Activated CD8-positive, alpha-beta T cell treated with anti-CD3 and anti-CD28 coated beads, Interleukin-2, amount 10 ng/mL, durations not matched to agents 7 days and 5 days (primary cell): ENCODE measurements around the gene DPH3. TPM values are rescaled to one million over a fixed set of nuclear protein-coding genes. Genes with fewer than 3 reads are reported as not detected.

ENCODE experiments used
- ATAC-seq: fragments of 150-1000 bp; cut with Tn5 transposase; one replicate; pipeline ENCODE4 v1.10.0; 2021; ENCODE audit warnings: moderate library complexity
- CTCF ChIA-PET: fragments of 350-600 bp; sonication (Branson Sonifier 250); formaldehyde crosslinking; loops from one replicate; lab custom pipeline; 2021; ENCODE audit warnings: antibody characterized with exemption; lab: Charles Lee
- POLR2A ChIA-PET: fragments of 350-600 bp; sonication (Branson Sonifier 250); formaldehyde crosslinking; loops from one replicate; lab custom pipeline; 2021; ENCODE audit warnings: antibody characterized with exemption; lab: Charles Lee
- DNase-seq: peaks from one replicate; pipeline ENCODE4 v3.0.0-alpha.2; 2020
- H3K27ac Mint-ChIP-seq: one replicate; pipeline ENCODE4 v1.8.0; 2021; ENCODE audit warnings: mild to moderate bottlenecking, mixed read lengths
- H3K27me3 Mint-ChIP-seq: one replicate; pipeline ENCODE4 v1.8.0; 2021; ENCODE audit warnings: low read depth, mixed read lengths
- H3K36me3 Mint-ChIP-seq: one replicate; pipeline ENCODE4 v1.8.0; 2021; ENCODE audit warnings: low read depth, mixed read lengths
- H3K4me1 Mint-ChIP-seq: one replicate; pipeline ENCODE4 v1.8.0; 2021; ENCODE audit warnings: low read depth, mixed read lengths
- H3K4me3 Mint-ChIP-seq: one replicate; pipeline ENCODE4 v1.8.0; 2021; ENCODE audit warnings: mild to moderate bottlenecking, mixed read lengths
- H3K9me3 Mint-ChIP-seq: one replicate; pipeline ENCODE4 v1.8.0; 2022; ENCODE audit warnings: mixed read lengths; ENCODE audit not compliant: insufficient read depth
- total RNA-seq, 2 experiments: library from RNA; stranded (reverse); gene quantifications; one replicate each; pipeline ENCODE4 v1.2.3, GENCODE V29; 2021

The DPH3 gene
- total RNA-seq, 2 experiments from 2014 or later, result 18.2 to 20.5 TPM

DNA sequence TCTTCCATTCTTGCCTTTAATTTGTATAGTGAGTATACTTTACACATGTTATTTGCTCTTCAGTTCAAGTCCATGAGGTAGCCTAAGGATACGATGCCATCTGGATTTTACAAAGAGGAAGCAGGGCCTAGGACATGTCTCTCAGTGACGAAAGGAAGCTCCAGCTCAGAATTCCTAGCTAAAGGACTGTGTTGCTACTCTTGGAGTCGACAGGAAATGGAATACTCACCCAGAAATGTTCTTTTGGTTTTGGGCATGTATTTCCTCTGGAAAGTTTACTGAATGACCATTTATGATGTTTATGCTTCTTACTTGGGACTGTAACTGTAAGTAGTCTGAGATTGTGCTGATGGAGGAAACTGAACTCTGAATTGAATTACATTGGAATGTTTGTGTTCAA, 12.7 kb upstream of the DPH3 start:
- Mint-ChIP-seq H3K4me3 (no peak overlapping the region), H3K4me1 (no peaks in the 10 kb centered on the region), H3K36me3 (peaks cover 23% of the 10 kb centered on the region), H3K9me3 (no peaks in the 10 kb centered on the region), H3K27ac (no peak overlapping the region), H3K27me3 (no peaks in the 10 kb centered on the region)
- ATAC-seq (no peak), DNase-seq (no peak)
- CTCF ChIA-PET, result interaction anchor here (1.1 to 1.2 kb wide), 2 partner anchors 8 to 9 kb away, joined by 3 read pairs; no protein-coding TSS in a partner anchor
- POLR2A ChIA-PET, result interaction anchor here (0.8 kb wide), 1 partner anchor 9 kb away, joined by 3 read pairs; no protein-coding TSS in a partner anchor

DNA sequence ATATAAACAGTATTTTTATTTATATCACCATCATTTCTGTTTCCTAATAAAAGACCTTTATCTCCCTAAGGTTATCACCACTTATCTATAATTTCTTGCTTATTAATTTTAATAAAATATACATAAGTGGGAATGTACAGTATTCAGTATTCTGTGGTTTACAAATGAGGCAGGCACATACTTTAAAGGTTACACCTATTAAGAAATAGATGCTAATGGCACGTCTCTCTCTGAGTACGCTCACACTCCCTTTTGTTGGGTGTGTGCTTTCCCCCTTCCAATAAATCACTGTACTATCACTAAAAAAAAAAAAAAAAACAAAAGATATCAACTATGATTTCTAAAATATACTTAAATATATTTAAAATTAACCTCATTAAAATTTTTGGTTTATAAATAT, 9.1 kb upstream of the DPH3 start:
- ChIA-PET POLR2A (interaction anchor here (1.6 kb wide), 1 partner anchor 12 kb away, joined by 6 read pairs; no protein-coding TSS in a partner anchor), CTCF (interaction anchor here (1.1 to 2.0 kb wide), 3 partner anchors 9 to 26 kb away, joined by 3 to 6 read pairs (median 3); no protein-coding TSS in a partner anchor)
- H3K36me3 Mint-ChIP-seq, result peaks cover 33% of the 10 kb centered on the region
- H3K9me3 Mint-ChIP-seq, result no peaks in the 10 kb centered on the region
- ATAC-seq (no peak), DNase-seq (no peak)
- no peaks in the 10 kb centered on the region for H3K27me3 Mint-ChIP-seq
- H3K4me1 Mint-ChIP-seq, result peaks cover under 1% of the 10 kb centered on the region
- H3K27ac Mint-ChIP-seq, result no peak overlapping the region
- H3K4me3 Mint-ChIP-seq, result no peak overlapping the region

DNA sequence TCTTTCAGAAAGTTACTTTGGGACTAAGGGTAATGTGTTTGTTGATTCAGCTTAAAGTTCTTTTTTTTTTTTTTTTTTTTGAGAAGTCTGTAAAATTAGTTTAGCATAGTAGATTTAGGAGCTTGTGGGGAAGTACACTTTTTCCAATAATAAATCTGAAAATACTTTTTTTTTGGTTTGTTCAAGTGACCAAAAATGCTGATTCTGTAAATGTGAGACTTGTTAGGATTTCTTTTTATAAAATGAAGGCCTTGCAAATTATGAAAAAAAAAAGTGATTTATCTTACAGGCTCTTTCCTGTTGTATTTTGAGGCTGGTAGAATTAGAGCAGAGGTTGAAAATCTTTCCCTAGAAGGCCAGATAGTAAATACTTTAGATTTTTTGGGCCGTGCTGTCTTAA, 7.8 kb upstream of the DPH3 start:
- H3K4me3 Mint-ChIP-seq, result no peak overlapping the region
- ChIA-PET CTCF (interaction anchor here (1.0 to 9.7 kb wide), 7 partner anchors 11 to 278 kb away, joined by 3 to 114 read pairs (median 13); no protein-coding TSS in a partner anchor), POLR2A (interaction anchor here (1.6 kb wide), 1 partner anchor 13 kb away, joined by 6 read pairs; no protein-coding TSS in a partner anchor)
- H3K27ac Mint-ChIP-seq, result no peak overlapping the region
- H3K36me3 Mint-ChIP-seq, result peaks cover 29% of the 10 kb centered on the region
- peaks cover 7% of the 10 kb centered on the region for H3K4me1 Mint-ChIP-seq
- H3K9me3 Mint-ChIP-seq, result no peaks in the 10 kb centered on the region
- DNase-seq (no peak), ATAC-seq (no peak)
- H3K27me3 Mint-ChIP-seq, result no peaks in the 10 kb centered on the region

DNA sequence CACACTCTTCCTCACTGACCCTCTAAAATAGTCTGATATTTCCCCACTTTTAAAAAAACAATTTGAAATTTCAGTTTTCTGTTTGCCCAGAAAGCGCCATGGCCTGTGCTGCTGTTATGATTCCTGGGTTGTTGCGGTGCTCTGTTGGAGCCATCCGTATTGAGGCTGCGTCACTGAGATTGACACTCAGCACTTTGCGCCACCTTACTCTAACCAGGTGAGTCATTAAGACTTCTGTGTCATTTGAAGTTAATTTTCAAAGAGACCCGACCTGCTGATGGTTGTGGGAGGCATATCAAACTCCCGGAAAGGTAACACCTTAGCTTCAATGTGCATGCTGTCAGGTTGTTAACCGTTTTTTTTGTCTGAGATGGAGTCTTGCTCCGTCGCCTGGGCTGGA, 6.1 kb upstream of the DPH3 start:
- no peak overlapping the region for H3K4me3 Mint-ChIP-seq
- ATAC-seq (no peak), DNase-seq (no peak)
- H3K27ac Mint-ChIP-seq, result no peak overlapping the region
- H3K9me3 Mint-ChIP-seq, result no peaks in the 10 kb centered on the region
- ChIA-PET POLR2A (no interaction called here), CTCF (interaction anchor here (2.5 to 9.7 kb wide), 4 partner anchors 12 to 280 kb away, joined by 13 to 114 read pairs (median 61); no protein-coding TSS in a partner anchor)
- H3K36me3 Mint-ChIP-seq, result peaks cover 27% of the 10 kb centered on the region
- H3K4me1 Mint-ChIP-seq, result peaks cover 22% of the 10 kb centered on the region
- no peaks in the 10 kb centered on the region for H3K27me3 Mint-ChIP-seq

- POLR2A ChIA-PET, result interaction anchor here (1.3 kb wide), 1 partner anchor 46 kb away, joined by 3 read pairs; no protein-coding TSS in a partner anchor
- no peak overlapping the region for H3K4me3 Mint-ChIP-seq
- H3K9me3 Mint-ChIP-seq, result no peaks in the 10 kb centered on the region
- H3K27me3 Mint-ChIP-seq, result no peaks in the 10 kb centered on the region
- no peak for ATAC-seq
- no peak for DNase-seq
- peaks cover 14% of the 10 kb centered on the region for H3K36me3 Mint-ChIP-seq
- peak overlapping the region; percentile 22 for H3K27ac Mint-ChIP-seq
- H3K4me1 Mint-ChIP-seq, result peaks cover 30% of the 10 kb centered on the region
- CTCF ChIA-PET, result interaction anchor here (0.9 to 9.7 kb wide), 9 partner anchors 16 to 288 kb away, joined by 3 to 114 read pairs (median 7); no protein-coding TSS in a partner anchor
Observed at GRCh38 chr3:16266714-16267113, 2.0 kb upstream of the DPH3 start.

GRCh38 chr3:16265455-16265786, 678 bp upstream of the DPH3 start:
- no peak for ATAC-seq
- Mint-ChIP-seq H3K4me3 (peak overlapping the region; percentile 98), H3K27me3 (no peaks in the 10 kb centered on the region), H3K27ac (peak overlapping the region; percentile 98), H3K9me3 (no peaks in the 10 kb centered on the region), H3K4me1 (peaks cover 30% of the 10 kb centered on the region), H3K36me3 (peaks cover 9% of the 10 kb centered on the region)
- ChIA-PET CTCF (interaction anchor here (0.7 to 9.7 kb wide), 14 partner anchors 11 to 264 kb away, joined by 3 to 114 read pairs (median 6); no protein-coding TSS in a partner anchor), POLR2A (interaction anchor here (0.9 to 2.2 kb wide), 8 partner anchors 17 to 220 kb away, joined by 3 to 12 read pairs (median 5); no protein-coding TSS in a partner anchor)
- DNase-seq, result no peak

DNA sequence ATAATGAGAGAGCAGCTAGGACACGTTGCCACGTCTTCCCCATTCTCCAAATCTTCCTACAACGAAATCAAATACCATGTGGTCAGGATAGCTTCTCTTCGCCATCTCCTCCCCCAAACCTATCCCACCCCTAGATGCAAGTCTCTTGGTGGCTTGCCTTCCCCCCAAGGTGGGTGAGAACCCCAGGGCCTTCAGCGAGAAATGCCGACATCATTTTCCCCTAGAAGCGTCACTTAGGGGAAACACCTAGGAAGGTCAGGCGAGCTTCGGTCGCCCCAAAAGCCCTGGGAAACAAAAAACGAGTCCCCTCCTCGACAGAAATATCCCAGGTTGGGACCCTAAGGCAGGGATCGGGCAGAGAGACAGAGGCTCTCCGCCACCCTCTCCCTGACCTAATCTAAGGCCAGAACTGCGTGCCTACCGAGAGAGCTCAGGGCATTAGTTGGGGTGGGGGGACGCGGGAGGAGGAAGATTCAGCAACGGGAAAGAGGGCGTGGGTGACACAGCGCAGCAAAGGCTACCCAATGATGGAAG, 502 bp downstream of the DPH3 start:
- peaks cover 9% of the 10 kb centered on the region for H3K36me3 Mint-ChIP-seq
- POLR2A ChIA-PET, result interaction anchor here (0.9 to 2.2 kb wide), 9 partner anchors 22 to 1165 kb away, joined by 3 to 12 read pairs (median 3); partner anchors contain the start of gene RBSN
- ATAC-seq, result no peak
- DNase-seq, result no peak
- no peaks in the 10 kb centered on the region for H3K9me3 Mint-ChIP-seq
- peaks cover 31% of the 10 kb centered on the region for H3K4me1 Mint-ChIP-seq
- H3K27me3 Mint-ChIP-seq, result no peaks in the 10 kb centered on the region
- H3K27ac Mint-ChIP-seq, result peak overlapping the region; percentile 98
- peak overlapping the region; percentile 98 for H3K4me3 Mint-ChIP-seq
- CTCF ChIA-PET, result interaction anchor here (0.6 to 9.7 kb wide), 13 partner anchors 10 to 932 kb away, joined by 3 to 114 read pairs (median 4); partner anchors contain the start of gene SH3BP5

GRCh38 chr3:16262174-16262573, 2.6 kb downstream of the DPH3 start:
- ATAC-seq (no peak), DNase-seq (no peak)
- Mint-ChIP-seq H3K9me3 (no peaks in the 10 kb centered on the region), H3K36me3 (peaks cover 12% of the 10 kb centered on the region), H3K27me3 (no peaks in the 10 kb centered on the region), H3K4me3 (no peak overlapping the region), H3K4me1 (peaks cover 23% of the 10 kb centered on the region), H3K27ac (no peak overlapping the region)
- ChIA-PET POLR2A (no interaction called here), CTCF (no interaction called here)

DNA sequence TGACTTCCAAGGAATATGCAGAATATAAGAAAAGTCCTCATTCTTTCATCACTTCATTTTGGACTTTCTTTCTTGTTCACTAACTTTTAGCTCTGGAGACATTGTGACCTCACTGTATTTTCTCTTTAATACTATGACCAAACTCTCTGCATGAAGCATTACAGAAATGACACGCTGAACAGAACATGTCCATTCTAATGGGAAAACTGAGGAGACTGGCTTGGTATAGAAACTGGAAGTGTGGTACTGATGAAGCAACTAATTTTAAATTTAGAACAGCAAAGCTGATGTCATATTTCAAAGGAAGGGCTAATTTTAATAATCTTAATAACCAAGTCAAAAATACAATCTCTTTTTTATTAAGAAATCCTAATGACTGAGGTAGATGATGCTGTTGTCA, 4.7 kb downstream of the DPH3 start:
- ChIA-PET POLR2A (no interaction called here), CTCF (no interaction called here)
- ATAC-seq (no peak), DNase-seq (no peak)
- H3K27ac Mint-ChIP-seq, result no peak overlapping the region
- H3K4me1 Mint-ChIP-seq, result peaks cover 14% of the 10 kb centered on the region
- H3K9me3 Mint-ChIP-seq, result no peaks in the 10 kb centered on the region
- H3K36me3 Mint-ChIP-seq, result peaks cover 12% of the 10 kb centered on the region
- no peak overlapping the region for H3K4me3 Mint-ChIP-seq
- no peaks in the 10 kb centered on the region for H3K27me3 Mint-ChIP-seq

GRCh38 chr3:16258866-16259265, 5.9 kb downstream of the DPH3 start:
- Mint-ChIP-seq H3K27ac (peak overlapping the region; percentile 31), H3K36me3 (peaks cover 10% of the 10 kb centered on the region), H3K4me1 (peaks cover 19% of the 10 kb centered on the region), H3K27me3 (no peaks in the 10 kb centered on the region), H3K4me3 (no peak overlapping the region), H3K9me3 (no peaks in the 10 kb centered on the region)
- DNase-seq, result no peak
- ChIA-PET POLR2A (no interaction called here), CTCF (interaction anchor here (3.2 kb wide), 1 partner anchor 11 kb away, joined by 18 read pairs; no protein-coding TSS in a partner anchor)
- no peak for ATAC-seq

DNA sequence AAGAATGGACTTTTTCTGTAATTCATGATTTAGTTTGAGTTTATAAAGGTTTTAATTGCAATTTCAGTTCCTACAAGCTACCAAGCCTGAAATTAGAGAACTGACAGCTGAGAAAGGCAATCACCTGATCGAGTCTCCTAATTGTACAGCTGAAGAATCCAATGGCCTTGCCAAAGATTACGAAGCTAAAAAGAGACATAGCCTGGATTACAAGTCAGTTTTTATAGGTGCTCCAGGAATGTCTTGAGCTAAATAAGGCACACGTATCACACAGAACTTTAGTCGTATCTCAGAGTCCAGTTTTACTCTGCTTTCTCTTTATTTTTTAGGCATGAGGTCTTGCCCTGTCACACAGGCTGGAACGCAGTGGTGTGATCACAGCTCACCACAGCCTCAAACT, 6.6 kb downstream of the DPH3 start:
- no peak for ATAC-seq
- Mint-ChIP-seq H3K27ac (no peak overlapping the region), H3K4me1 (peaks cover 20% of the 10 kb centered on the region), H3K27me3 (no peaks in the 10 kb centered on the region), H3K9me3 (no peaks in the 10 kb centered on the region), H3K4me3 (no peak overlapping the region), H3K36me3 (peaks cover 10% of the 10 kb centered on the region)
- POLR2A ChIA-PET, result no interaction called here
- DNase-seq, result no peak
- CTCF ChIA-PET, result interaction anchor here (3.2 kb wide), 1 partner anchor 10 kb away, joined by 18 read pairs; no protein-coding TSS in a partner anchor

GRCh38 chr3:16257309-16257708, 7.4 kb downstream of the DPH3 start:
- Mint-ChIP-seq H3K9me3 (no peaks in the 10 kb centered on the region), H3K27ac (no peak overlapping the region), H3K4me3 (no peak overlapping the region), H3K27me3 (no peaks in the 10 kb centered on the region), H3K4me1 (peaks cover 20% of the 10 kb centered on the region), H3K36me3 (peaks cover 10% of the 10 kb centered on the region)
- DNase-seq, result no peak
- ATAC-seq, result no peak
- POLR2A ChIA-PET, result no interaction called here
- CTCF ChIA-PET, result interaction anchor here (1.0 to 3.2 kb wide), 2 partner anchors 9 to 208 kb away, joined by 3 to 18 read pairs; no protein-coding TSS in a partner anchor
